Measurements from ENCODE around the gene NETO2.

The NETO2 gene

DNA sequence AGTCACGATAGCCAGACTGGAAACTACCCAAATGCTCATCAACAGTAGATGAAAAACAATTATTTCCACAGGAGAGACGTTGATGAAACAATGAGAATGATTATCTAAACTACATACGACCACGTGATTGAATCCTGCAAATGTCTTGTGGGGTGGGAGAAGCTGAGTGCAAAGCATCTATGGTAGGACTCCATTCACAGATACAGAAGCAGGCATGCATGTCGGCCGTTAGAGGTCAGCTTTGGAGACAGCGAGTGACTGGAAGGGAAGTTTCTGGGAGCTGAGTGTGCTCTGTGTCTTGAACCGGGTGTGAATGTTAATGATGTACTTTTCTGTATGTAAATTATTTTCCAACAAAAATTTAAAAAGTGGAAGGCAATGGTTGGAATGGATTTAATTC, 98.7 kb downstream of the NETO2 start:
- no peak for FAIRE-seq

DNA sequence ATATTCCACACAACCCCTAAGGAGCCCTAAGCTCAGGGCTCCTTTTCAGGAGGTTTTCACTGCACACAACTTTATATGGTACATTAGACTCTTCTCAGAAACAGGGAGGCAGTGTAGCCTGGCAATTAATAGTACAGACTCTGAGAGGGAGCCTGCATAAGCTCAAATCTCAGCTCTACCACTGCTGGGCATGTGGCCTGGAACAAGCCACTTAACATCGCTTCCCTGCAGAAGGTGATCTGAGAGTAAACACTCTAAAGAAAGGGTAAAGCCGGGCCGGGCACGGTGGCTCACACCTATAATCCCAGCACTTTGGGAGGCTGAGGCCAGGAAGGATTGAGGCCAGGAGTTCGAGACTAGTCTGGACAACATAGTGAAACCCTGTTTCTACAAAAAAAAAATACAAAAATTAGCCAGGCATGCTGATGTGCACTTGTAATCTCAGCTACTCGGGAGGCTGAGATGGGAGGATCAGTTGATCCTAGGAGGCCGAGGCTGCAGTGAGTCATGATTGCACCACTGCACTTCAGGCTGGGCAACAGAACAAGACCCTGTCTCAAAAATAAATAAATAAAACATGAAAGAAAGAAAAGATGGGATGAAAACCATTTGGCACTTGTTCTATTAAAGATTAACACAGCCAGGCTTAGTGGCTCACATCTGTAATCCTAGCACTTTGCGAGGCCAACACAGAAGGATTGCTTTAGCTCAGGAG, 99.6 kb downstream of the NETO2 start:
- FAIRE-seq: no peak

DNA sequence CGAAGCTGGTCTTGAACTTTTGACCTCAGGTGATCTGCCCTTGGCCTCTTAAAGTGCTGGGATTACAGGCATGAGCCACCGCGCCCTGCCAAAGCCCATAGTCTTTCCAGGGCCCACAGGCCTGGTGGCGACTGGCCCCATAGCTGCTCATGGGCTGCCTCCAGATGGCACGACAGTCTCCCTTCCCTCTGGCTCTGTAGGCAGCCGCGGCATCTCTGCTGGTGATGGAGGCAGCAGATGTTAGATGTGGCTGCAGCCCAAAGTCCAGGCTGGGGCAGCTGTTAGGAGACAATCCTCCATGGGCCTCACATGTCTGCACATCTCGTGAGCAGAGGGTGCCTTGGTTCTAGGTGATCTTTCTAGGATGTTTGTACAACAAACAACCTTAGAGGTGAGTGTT, 100.5 kb downstream of the NETO2 start:
- no peak for FAIRE-seq

DNA sequence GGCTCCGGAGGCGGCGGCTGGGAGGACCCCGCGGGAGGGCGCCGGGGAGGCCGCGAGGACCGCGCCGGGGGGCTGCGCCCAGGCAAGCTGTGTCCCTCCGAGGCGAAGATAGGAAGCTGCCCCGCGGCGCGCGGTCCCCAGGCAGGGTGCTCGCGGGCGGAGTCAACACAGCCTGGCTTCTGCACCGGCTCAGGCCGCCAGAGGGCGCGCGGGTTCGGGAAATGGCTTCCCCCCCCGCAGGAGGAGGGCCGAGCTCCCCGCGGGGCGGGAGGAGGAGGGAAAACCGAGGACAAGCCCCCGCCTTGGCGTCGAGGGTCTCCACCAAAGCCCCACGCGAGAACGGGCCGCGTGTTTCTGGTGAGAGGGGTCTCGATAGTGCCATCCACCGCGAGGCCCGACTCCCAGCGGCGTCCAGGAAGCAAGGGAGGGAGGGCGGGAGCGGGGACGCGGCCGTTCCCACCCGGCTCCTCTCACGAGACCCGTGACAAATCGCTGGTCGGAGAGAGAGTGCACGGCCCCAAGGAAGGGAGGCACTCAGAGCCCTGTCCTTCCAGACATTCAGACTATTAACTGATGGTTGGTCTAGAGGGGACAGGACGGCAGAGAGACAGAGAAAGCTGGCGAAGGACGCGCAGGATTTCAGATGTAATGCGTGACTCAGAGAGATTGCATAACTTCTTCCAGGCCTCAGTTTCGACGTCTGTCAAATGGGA, 105.8 kb downstream of the NETO2 start:
- no peak for FAIRE-seq

DNA sequence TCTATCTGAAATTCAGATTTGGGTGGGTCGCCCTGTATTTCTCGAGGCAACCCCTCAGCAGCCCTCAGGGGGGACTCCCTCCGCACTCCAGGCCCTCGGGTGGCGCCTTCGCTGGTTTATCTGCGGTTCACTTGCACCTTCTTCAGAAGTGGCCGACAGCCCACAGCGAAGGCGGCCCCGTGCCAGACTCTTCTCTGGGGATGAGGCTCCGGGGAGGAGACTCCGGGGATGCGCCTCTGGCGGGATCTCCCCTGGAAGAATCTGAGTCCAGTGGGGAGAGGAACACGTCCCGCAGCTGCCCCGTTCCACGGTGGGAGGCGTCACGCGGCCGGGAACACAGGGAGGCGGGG, 106.4 kb downstream of the NETO2 start:
- no peak for FAIRE-seq

DNA sequence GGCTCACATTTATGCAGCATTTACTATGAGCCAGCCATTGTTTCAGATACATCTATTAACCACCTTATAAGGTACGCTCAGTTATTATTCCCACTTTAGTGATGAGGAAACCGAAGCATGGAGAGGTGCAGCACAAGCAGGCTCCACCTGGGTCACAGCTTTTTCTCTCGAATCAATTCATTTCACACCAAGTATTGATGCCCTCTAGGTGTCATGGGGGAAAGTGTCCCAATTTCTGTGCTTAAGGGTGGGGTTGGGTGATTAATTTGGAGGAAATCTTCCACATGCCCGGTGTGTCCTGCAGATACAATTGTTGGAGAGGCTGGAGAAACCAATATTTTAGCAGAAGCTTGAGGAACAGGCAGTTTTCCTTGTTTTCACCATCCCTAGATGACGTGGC, 107.5 kb downstream of the NETO2 start:
- FAIRE-seq: no peak

DNA sequence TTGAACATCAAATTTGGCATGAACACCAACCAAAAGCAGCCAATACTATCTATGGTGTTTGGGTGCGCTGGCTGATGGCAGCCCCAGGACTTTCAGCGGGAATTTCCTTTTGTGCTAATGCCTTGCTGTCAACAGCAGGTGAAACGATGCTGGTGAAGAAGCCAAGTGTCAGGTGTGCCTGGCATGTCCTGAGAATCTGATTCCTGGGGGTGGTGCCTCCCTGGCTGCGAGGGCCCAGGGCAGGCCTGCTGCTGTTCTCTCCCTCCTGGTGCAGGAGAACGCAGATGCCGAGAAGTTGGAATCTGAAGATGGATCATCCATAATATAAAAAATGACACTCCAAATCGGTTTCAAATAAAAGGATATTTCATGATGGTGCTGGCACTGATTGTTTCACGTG, 108.3 kb downstream of the NETO2 start:
- no peak for FAIRE-seq

DNA sequence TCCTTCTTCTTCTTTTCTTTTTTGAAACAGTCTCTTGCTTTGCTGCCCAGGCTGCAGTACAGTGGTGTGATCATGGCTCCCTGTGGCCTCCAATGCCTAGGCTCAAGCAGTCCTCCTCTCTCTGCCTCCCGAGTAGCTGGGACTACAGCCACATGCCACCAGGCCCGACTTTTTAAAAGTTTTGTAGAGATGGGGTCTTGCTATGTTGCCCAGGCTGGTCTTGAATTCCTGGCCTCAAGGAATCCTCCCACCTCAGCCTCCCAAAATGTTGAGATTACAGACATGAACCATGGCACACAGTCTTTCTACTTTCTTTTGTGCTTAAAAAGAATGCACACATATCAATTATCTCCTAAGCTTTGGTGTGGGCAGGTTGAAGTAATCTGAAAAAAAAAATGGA, 109.3 kb downstream of the NETO2 start:
- FAIRE-seq: no peak

DNA sequence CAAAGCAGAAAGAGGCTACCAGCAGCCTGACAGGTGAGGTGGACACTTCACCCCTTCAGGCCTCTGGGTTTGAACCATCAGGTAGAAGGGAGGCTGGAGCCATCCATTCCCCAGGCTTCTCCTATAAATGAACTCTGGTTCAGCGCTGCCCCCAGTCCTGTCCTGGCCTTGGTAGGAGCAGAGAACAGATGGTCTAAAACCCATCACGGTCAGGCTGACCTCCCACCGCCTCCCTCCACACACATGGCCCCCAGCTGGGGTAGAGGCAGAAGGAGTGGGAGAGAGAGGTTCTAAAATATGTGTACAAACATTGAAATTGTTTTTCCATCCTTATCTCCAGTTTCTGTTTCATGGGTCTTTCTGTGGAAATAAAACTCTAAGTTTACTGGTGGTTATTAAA, 110.6 kb downstream of the NETO2 start:
- no peak for FAIRE-seq

DNA sequence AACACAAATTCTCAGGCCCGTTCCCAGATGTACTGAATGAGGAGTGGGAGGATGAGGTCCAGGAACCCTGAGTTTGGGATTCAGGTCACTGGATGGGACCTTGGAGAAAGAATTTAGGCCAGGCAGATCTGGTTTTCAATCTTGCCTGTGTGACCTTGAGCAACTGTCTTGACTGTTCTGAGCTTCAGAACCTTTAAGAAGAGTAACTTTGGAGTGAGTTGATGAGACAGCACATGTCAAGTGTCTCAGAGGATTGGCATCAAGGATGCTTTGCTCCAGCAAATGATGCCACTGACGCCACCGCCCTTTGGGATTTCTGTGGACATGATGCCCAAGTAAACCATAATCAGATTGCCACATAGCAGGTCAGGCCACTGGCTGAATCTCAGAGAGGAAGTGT, 114.0 kb downstream of the NETO2 start:
- FAIRE-seq: no peak

DNA sequence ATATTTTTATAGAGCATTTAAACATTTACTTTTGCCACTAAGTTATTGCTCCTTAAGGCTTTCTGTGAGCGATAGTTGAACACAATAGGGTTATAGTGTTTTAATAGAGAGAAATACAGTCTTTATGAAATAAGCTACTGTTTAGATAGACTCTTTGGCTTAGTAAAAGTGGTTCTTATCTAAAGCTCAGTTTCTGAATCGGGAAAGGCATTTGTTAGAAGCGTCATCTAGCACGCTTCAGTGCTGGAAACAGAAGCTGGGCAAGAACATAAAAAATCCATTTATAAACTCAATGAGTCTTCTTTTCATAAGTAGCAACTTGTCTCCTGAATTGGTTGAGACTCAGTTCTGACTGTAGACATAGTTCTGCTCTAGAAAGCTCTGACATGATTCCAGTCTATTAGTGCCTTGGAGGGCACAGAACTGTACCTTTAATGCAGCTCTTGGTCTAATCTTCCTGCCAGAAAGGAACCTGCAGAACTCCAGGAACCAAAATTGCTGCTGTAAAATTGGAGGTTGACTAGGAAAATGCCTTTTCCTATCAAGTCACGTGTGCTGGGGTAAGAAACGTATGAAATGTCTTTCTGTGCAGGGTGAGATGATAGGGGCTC, 114.9 kb downstream of the NETO2 start:
- no peak for FAIRE-seq

All from colon (tissue), 2 donors.